ENCODE measurements around the gene AMFR.

The AMFR gene

GRCh38 chr16:56367764-56368163, 57.6 kb downstream of the AMFR start:
- TF ChIP-seq ZNF274 (IDR thresholded peaks at IDR 0.05; ENCODE audit: low read depth, low read length) = no peak
- no peak for TF ChIP-seq YY1 (IDR thresholded peaks at IDR 0.05; ENCODE audit: insufficient read depth, insufficient read length)
- TF ChIP-seq SUZ12 (IDR thresholded peaks at IDR 0.05; ENCODE audit: extremely low read depth, insufficient read depth, insufficient read length) = no peak
- H3K9ac ChIP-seq (ENCODE audit: insufficient read length, low read depth) = no peak overlapping the region
- no peak overlapping the region for H3K4me3 ChIP-seq (ENCODE audit: insufficient read length, low read depth)
- H3K27me3 ChIP-seq (ENCODE audit: insufficient read depth, insufficient read length) = no peaks in the 10 kb centered on the region
- no peaks in the 10 kb centered on the region for H3K4me1 ChIP-seq (ENCODE audit: insufficient read depth, insufficient read length)
- no peaks in the 10 kb centered on the region for H3K9me3 ChIP-seq (ENCODE audit: insufficient read depth, low read length)
- DNase-seq (ENCODE audit: low read depth, low spot score) = no peak
- peaks cover 63% of the 10 kb centered on the region for H3K36me3 ChIP-seq (ENCODE audit: insufficient read depth, insufficient read length, low read length)

DNA sequence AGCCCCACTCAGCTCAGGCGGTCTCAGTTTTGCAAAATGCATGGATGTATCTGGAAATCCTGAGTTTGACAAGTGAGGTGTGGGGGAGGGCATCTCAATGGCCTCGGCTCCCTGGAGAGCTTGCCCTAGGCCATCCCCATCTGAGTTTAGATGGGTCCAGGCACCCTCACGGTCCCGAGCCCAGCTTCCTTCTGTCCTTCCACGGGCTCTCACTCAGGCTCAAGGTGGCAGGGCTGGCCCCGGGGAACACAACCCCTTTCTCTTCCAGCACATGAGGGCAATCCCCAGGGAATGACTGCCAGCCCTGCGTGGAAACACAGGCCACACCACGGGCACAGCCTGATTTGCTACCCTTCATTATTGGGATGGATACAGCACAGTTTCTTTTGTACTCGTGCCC, 58.4 kb downstream of the AMFR start:
- no peak for DNase-seq (ENCODE audit: low read depth, low spot score)
- Histone ChIP-seq H3K27me3 (ENCODE audit: insufficient read depth, insufficient read length) (no peaks in the 10 kb centered on the region), H3K4me3 (ENCODE audit: insufficient read length, low read depth) (no peak overlapping the region), H3K36me3 (ENCODE audit: insufficient read depth, insufficient read length, low read length) (peaks cover 71% of the 10 kb centered on the region), H3K4me1 (ENCODE audit: insufficient read depth, insufficient read length) (no peaks in the 10 kb centered on the region), H3K9me3 (ENCODE audit: insufficient read depth, low read length) (no peaks in the 10 kb centered on the region), H3K9ac (ENCODE audit: insufficient read length, low read depth) (no peak overlapping the region)
- no peak for TF ChIP-seq SUZ12 (IDR thresholded peaks at IDR 0.05; ENCODE audit: extremely low read depth, insufficient read depth, insufficient read length)

DNA sequence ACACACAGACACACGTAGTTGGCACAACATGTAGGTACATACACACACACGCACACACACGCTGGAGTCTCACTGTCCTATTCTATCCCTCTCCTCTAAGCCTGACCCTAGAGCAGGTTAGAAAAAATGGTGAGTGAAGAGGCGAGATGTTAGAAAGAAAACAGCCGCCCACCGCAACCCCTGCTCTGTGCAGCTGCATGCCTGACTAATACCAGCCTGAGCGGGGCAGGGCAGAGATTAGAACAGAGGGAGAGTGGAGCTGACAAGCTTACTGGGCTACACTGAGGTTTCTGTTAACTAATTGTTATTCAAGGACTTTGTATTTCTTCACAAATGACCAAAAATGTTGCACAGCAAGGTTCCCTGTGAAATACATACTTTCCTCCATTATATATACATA, 59.8 kb downstream of the AMFR start:
- no peaks in the 10 kb centered on the region for H3K4me1 ChIP-seq (ENCODE audit: insufficient read depth, insufficient read length)
- no peaks in the 10 kb centered on the region for H3K27me3 ChIP-seq (ENCODE audit: insufficient read depth, insufficient read length)
- H3K9ac ChIP-seq (ENCODE audit: insufficient read length, low read depth) = no peak overlapping the region
- no peaks in the 10 kb centered on the region for H3K9me3 ChIP-seq (ENCODE audit: insufficient read depth, low read length)
- TF ChIP-seq SUZ12 (IDR thresholded peaks at IDR 0.05; ENCODE audit: extremely low read depth, insufficient read depth, insufficient read length) (no peak), ZNF274 (IDR thresholded peaks at IDR 0.05; ENCODE audit: low read depth, low read length) (no peak), YY1 (IDR thresholded peaks at IDR 0.05; ENCODE audit: insufficient read depth, insufficient read length) (no peak)
- no peak for DNase-seq (ENCODE audit: low read depth, low spot score)
- peaks cover 75% of the 10 kb centered on the region for H3K36me3 ChIP-seq (ENCODE audit: insufficient read depth, insufficient read length, low read length)
- H3K4me3 ChIP-seq (ENCODE audit: insufficient read length, low read depth) = no peak overlapping the region

GRCh38 chr16:56364865-56365264, 60.5 kb downstream of the AMFR start:
- DNase-seq (ENCODE audit: low read depth, low spot score) = no peak
- Histone ChIP-seq H3K27me3 (ENCODE audit: insufficient read depth, insufficient read length) (no peaks in the 10 kb centered on the region), H3K9me3 (ENCODE audit: insufficient read depth, low read length) (no peaks in the 10 kb centered on the region), H3K36me3 (ENCODE audit: insufficient read depth, insufficient read length, low read length) (peaks cover 80% of the 10 kb centered on the region), H3K9ac (ENCODE audit: insufficient read length, low read depth) (no peak overlapping the region), H3K4me3 (ENCODE audit: insufficient read length, low read depth) (no peak overlapping the region), H3K4me1 (ENCODE audit: insufficient read depth, insufficient read length) (peaks cover 3% of the 10 kb centered on the region)
- TF ChIP-seq SUZ12 (IDR thresholded peaks at IDR 0.05; ENCODE audit: extremely low read depth, insufficient read depth, insufficient read length) (no peak), ZNF274 (IDR thresholded peaks at IDR 0.05; ENCODE audit: low read depth, low read length) (no peak), YY1 (IDR thresholded peaks at IDR 0.05; ENCODE audit: insufficient read depth, insufficient read length) (no peak)

- no peak for DNase-seq (ENCODE audit: low read depth, low spot score)
- no peak overlapping the region for H3K9ac ChIP-seq (ENCODE audit: insufficient read length, low read depth)
- TF ChIP-seq ZNF274 (IDR thresholded peaks at IDR 0.05; ENCODE audit: low read depth, low read length) (no peak), SUZ12 (IDR thresholded peaks at IDR 0.05; ENCODE audit: extremely low read depth, insufficient read depth, insufficient read length) (no peak), YY1 (IDR thresholded peaks at IDR 0.05; ENCODE audit: insufficient read depth, insufficient read length) (no peak)
- no peak overlapping the region for H3K4me3 ChIP-seq (ENCODE audit: insufficient read length, low read depth)
- no peaks in the 10 kb centered on the region for H3K27me3 ChIP-seq (ENCODE audit: insufficient read depth, insufficient read length)
- peaks cover 3% of the 10 kb centered on the region for H3K4me1 ChIP-seq (ENCODE audit: insufficient read depth, insufficient read length)
- peaks cover 72% of the 10 kb centered on the region for H3K36me3 ChIP-seq (ENCODE audit: insufficient read depth, insufficient read length, low read length)
- no peaks in the 10 kb centered on the region for H3K9me3 ChIP-seq (ENCODE audit: insufficient read depth, low read length)
These were observed 61.4 kb downstream of the AMFR start for GRCh38 chr16:56363781-56364565.

DNA sequence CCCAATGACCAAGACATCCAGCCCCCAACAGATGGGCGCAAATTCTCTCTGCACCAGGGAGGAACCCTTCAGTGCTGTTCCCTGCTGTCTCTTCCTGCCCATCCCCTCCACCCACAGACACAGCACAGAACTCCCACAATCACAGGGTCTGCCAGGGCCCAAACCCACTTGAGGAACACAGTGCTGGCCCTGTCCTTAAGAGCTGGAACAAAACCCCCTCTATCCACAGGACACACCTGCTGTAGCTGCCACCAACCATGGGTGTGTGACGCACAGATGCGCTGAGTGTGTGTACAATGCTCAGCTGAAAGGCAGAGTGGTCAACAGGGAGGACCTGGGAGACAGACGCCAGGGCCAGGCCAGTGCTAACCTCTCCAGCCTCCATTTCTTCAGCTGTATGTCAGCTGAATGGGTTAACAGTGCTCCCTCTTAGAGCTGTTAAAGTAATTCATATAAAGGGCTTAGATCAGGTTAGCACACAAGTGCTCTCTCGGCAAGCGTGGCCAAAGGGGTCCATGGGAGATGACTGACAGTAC, 62.1 kb downstream of the AMFR start:
- Histone ChIP-seq H3K36me3 (ENCODE audit: insufficient read depth, insufficient read length, low read length) (peaks cover 65% of the 10 kb centered on the region), H3K27me3 (ENCODE audit: insufficient read depth, insufficient read length) (no peaks in the 10 kb centered on the region), H3K9me3 (ENCODE audit: insufficient read depth, low read length) (no peaks in the 10 kb centered on the region), H3K4me1 (ENCODE audit: insufficient read depth, insufficient read length) (peaks cover 3% of the 10 kb centered on the region), H3K9ac (ENCODE audit: insufficient read length, low read depth) (no peak overlapping the region), H3K4me3 (ENCODE audit: insufficient read length, low read depth) (no peak overlapping the region)
- no peak for DNase-seq (ENCODE audit: low read depth, low spot score)
- TF ChIP-seq SUZ12 (IDR thresholded peaks at IDR 0.05; ENCODE audit: extremely low read depth, insufficient read depth, insufficient read length) (no peak), ZNF274 (IDR thresholded peaks at IDR 0.05; ENCODE audit: low read depth, low read length) (no peak), YY1 (IDR thresholded peaks at IDR 0.05; ENCODE audit: insufficient read depth, insufficient read length) (no peak)

DNA sequence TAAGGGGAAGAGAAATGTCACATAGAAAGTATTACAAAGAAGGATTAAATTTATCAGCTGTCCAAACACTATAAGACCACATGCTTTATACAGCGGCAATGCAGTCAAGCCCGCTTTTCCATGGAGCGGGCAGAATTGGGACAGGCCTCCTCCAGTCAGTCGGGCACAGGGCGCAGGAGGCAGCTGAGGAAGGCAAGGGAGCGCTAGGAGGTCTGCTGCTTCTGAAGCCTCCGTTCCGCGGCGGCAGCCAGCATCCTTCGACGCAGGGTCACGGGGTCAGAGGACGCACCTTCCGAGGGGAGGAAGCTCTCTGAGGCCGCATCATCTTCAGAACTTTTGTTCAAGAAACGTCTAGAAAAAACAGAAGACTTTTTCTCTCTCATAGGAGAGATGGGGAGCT, 62.6 kb downstream of the AMFR start:
- Histone ChIP-seq H3K9me3 (ENCODE audit: insufficient read depth, low read length) (no peaks in the 10 kb centered on the region), H3K9ac (ENCODE audit: insufficient read length, low read depth) (no peak overlapping the region), H3K27me3 (ENCODE audit: insufficient read depth, insufficient read length) (no peaks in the 10 kb centered on the region), H3K4me3 (ENCODE audit: insufficient read length, low read depth) (no peak overlapping the region), H3K36me3 (ENCODE audit: insufficient read depth, insufficient read length, low read length) (peaks cover 59% of the 10 kb centered on the region), H3K4me1 (ENCODE audit: insufficient read depth, insufficient read length) (peaks cover 7% of the 10 kb centered on the region)
- no peak for TF ChIP-seq SUZ12 (IDR thresholded peaks at IDR 0.05; ENCODE audit: extremely low read depth, insufficient read depth, insufficient read length)
- no peak for TF ChIP-seq YY1 (IDR thresholded peaks at IDR 0.05; ENCODE audit: insufficient read depth, insufficient read length)
- no peak for TF ChIP-seq ZNF274 (IDR thresholded peaks at IDR 0.05; ENCODE audit: low read depth, low read length)
- DNase-seq (ENCODE audit: low read depth, low spot score) = no peak
